Central memory CD8-positive, alpha-beta T cell (primary cell): Measurements from ENCODE around the gene ENDOG.

Experiments
- ATAC-seq: fragments of 150-1000 bp; cut with Tn5 transposase; replicated peaks from 2 replicates; pipeline ENCODE4 v1.10.0; 2022; ENCODE audit warnings: mild to moderate bottlenecking, moderate FRiP score, moderate number of reproducible peaks; ENCODE audit not compliant: poor library complexity, severe bottlenecking; ENCODE audit errors: extremely low read depth
- DNase-seq, 2 donors: peaks; one replicate each; pipeline ENCODE4 v3.0.0; 2021; ENCODE audit warnings: low spot score in 2 of 2
- H3K27ac Mint-ChIP-seq: one replicate; pipeline ENCODE4 v1.8.0; 2022; ENCODE audit warnings: low read depth, mild to moderate bottlenecking, moderate library complexity, mixed read lengths
- H3K27me3 Mint-ChIP-seq: one replicate; pipeline ENCODE4 v1.8.0; 2022; ENCODE audit warnings: mixed read lengths
- H3K36me3 Mint-ChIP-seq: one replicate; pipeline ENCODE4 v1.8.0; 2022; ENCODE audit warnings: mild to moderate bottlenecking, moderate library complexity, mixed read lengths; ENCODE audit not compliant: insufficient read depth
- H3K4me1 Mint-ChIP-seq: one replicate; pipeline ENCODE4 v1.8.0; 2022; ENCODE audit warnings: mixed read lengths
- H3K4me3 Mint-ChIP-seq: one replicate; pipeline ENCODE4 v1.8.0; 2022; ENCODE audit warnings: mild to moderate bottlenecking, moderate library complexity, mixed read lengths
- H3K9me3 Mint-ChIP-seq: one replicate; pipeline ENCODE4 v1.8.0; 2022; ENCODE audit warnings: mixed read lengths

The ENDOG gene

DNA sequence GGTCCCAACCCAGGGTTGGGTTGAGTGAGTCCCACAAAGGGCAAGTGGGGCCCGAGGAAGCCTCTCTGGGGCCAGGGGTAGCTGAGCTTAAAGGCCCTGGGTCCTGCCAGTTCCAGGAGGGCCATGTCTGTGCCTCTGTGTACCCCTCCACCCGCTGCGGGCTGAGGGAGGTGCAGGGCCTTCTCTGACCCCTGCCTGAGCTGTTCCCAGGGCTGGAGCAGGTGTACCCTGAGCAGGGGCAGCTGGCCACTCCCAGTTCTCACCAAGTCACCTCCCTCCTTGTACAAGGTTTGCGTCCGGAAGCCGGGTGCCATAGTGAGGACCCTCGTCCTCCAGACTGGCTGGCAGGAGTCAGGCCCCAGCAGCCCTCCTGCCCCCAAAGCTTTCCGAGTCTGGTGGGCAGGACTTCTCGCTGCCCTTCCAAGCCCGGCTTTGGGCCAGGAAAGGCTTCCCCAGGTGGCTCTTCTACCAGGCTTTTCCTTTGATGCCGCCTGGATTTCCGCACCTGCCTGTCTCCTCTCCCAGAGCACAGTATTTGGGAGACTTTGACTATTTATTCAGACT, 9.2 kb upstream of the ENDOG start:
- Mint-ChIP-seq H3K27me3 (no peaks in the 10 kb centered on the region), H3K27ac (no peak overlapping the region), H3K4me3 (no peak overlapping the region), H3K9me3 (no peaks in the 10 kb centered on the region), H3K36me3 (peaks cover 23% of the 10 kb centered on the region), H3K4me1 (no peaks in the 10 kb centered on the region)
- no peak for ATAC-seq
- no peak for DNase-seq

DNA sequence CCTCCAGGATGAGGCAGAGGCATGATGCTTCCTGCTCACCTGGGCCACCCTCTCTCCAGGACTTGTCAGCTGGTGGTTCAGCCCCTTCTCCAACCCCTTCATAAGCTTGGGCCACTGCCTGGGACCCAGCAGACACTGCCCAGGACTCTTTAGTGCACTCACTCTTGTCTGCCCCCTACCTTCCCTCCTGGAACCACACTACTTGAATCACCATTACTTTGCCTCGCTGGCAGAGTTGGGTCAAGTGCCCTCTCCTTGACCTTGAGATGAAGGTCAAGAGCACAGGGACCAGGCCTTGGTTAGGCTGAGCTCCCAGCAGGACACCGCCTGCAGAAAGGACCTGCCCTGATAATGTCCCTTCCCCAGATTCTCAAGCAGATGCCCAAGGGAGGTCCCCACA, 8.5 kb upstream of the ENDOG start:
- no peak for DNase-seq
- Mint-ChIP-seq H3K27ac (no peak overlapping the region), H3K27me3 (no peaks in the 10 kb centered on the region), H3K9me3 (no peaks in the 10 kb centered on the region), H3K36me3 (peaks cover 20% of the 10 kb centered on the region), H3K4me3 (no peak overlapping the region), H3K4me1 (no peaks in the 10 kb centered on the region)
- ATAC-seq = no peak

DNA sequence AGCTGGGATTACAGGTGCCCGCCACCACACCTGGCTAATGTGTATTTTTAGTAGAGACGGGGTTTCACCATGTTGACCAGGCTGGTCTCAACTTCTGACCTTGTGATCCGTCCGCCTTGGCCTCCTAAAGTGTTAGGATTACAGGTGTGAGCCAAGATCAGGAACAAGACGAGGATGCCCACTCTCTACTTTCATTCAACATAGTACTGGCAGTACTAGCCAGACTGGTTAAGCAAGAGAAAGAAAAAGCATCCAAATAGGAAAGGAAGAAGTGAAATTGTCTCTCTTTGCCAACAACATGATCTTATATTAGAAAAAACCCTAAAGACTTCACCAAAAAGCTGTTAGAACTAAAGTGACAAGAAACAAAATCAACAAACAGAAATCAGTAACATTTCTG, 7.4 kb upstream of the ENDOG start:
- no peaks in the 10 kb centered on the region for H3K9me3 Mint-ChIP-seq
- H3K27me3 Mint-ChIP-seq = no peaks in the 10 kb centered on the region
- DNase-seq (no peak), ATAC-seq (no peak)
- H3K27ac Mint-ChIP-seq = no peak overlapping the region
- H3K4me1 Mint-ChIP-seq = no peaks in the 10 kb centered on the region
- H3K36me3 Mint-ChIP-seq = peaks cover 15% of the 10 kb centered on the region
- no peak overlapping the region for H3K4me3 Mint-ChIP-seq

DNA sequence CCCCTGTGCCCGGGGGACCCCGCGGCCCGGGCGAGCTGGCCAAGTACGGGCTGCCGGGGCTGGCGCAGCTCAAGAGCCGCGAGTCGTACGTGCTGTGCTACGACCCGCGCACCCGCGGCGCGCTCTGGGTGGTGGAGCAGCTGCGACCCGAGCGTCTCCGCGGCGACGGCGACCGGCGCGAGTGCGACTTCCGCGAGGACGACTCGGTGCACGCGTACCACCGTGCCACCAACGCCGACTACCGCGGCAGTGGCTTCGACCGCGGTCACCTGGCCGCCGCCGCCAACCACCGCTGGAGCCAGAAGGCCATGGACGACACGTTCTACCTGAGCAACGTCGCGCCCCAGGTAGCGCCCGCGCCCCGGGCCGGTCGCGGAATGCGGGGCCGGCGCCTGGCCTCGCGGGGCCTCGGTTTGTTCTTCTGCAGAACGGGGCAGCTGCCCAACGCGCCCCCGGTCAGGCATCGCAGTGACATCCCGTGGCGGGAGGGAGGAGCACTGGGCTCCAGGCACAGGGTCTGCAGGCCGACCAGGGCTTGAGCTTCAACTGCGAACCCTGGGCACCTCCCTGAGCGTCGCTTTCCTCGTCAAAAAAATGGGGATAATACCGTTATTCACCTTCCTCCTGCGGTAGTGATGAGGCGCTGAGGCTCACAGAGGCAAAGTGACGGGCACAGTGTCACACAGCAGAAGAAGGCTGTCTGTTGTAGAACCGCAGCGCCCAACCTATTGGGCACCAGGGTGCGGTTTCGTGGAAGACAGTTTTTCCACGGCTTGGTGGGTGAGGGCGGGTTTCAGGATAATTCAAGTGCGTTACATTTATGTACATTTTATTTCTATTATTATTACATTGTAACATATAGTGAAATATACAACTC, 777 bp downstream of the ENDOG start:
- DNase-seq = peak in 1 of 2 donors; percentile 27
- Mint-ChIP-seq H3K36me3 (peaks cover 18% of the 10 kb centered on the region), H3K27me3 (no peaks in the 10 kb centered on the region), H3K4me3 (peak overlapping the region; percentile 81), H3K27ac (no peak overlapping the region), H3K4me1 (peaks cover 24% of the 10 kb centered on the region), H3K9me3 (no peaks in the 10 kb centered on the region)
- ATAC-seq = peak; percentile 44

DNA sequence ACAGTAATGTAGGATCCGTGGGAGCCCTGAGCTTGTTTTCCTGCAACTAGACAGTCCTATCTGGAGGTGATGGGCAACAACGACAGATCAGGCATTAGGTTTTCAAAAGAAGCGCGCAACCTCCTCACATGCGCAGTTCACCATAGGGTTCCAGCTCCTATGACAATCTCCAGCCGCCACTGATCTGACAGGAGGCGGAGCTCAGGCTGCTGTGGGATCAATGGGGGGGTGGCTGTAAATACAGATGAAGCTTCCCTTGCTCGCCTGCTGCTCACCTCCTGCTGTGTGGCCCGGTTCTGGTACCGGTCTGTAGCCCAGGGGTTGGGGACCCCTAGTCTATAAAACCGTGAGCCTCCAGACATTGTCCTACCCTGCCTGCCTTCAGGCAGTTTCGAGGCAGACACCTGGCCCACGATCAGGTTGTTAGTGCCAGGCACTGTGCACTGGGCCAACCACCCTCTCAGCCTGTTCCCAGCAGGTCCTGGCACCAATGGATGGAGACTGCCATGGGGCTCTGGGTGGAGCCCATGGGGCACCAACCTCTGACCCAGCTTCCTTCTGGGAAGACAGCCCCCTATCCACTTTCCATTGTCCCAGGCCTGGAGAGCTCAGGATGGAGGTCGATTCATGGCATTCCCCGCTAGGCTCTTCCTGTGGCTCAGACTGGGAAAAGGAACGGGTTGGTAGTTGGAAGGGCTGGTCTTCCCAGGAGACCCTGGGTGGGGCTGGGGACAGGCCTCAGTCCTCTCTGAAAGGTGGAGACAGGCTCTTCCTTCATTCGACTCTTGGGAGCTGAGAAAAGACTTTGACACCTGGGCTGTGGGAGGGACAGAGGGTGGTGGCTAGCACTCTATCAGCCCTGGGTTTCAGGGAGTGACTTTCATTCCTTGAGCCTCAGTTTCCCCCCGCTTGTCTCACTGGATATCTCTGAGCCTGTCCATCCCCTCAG, 1.7 kb downstream of the ENDOG start:
- Mint-ChIP-seq H3K4me1 (peaks cover 24% of the 10 kb centered on the region), H3K9me3 (no peaks in the 10 kb centered on the region), H3K27ac (peak overlapping the region; percentile 69), H3K36me3 (peaks cover 22% of the 10 kb centered on the region), H3K27me3 (no peaks in the 10 kb centered on the region), H3K4me3 (peak overlapping the region; percentile 81)
- DNase-seq (no peak), ATAC-seq (no peak)

DNA sequence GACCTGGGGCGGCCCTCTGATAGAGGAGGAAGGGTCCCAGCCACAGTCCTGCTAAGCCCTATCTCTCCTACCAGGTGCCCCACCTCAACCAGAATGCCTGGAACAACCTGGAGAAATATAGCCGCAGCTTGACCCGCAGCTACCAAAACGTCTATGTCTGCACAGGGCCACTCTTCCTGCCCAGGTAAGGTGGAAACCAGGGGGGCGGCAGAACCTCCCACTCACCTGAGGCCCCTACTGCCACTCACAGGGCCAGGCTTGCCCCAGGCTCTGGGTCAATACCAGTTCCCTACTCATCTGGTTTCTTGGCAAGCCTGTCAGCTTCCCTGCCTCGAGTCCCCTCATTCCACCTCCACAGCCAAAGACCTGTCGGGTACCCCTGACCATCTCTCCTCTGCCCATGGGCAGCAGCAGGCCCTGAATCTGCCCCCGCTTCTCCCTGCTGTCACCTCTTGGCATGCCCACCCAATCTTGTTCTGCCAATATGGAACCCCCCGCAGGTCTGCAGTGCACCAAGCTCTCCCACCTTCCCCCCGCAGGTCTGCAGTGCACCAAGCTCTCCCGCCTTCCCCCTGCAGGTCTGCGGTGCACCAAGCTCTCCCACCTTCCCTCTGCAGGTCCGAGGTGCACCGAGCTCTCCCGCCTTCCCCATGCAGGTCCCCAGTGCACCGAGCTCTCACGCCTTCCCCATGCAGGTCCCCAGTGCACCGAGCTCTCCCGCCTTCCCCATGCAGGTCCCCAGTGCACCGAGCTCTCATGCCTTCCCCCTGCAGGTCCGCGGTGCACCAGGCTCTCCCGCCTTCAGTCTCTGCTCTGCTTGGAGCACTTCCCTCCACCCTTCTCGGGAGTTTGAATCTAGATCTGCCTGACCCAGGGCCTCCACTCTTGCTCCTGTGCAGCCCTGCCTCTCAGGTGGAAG, 2.6 kb downstream of the ENDOG start:
- Mint-ChIP-seq H3K4me1 (peaks cover 24% of the 10 kb centered on the region), H3K4me3 (peak overlapping the region; percentile 81), H3K27me3 (no peaks in the 10 kb centered on the region), H3K9me3 (no peaks in the 10 kb centered on the region), H3K27ac (peak overlapping the region; percentile 69), H3K36me3 (peaks cover 25% of the 10 kb centered on the region)
- DNase-seq (no peak), ATAC-seq (no peak)

DNA sequence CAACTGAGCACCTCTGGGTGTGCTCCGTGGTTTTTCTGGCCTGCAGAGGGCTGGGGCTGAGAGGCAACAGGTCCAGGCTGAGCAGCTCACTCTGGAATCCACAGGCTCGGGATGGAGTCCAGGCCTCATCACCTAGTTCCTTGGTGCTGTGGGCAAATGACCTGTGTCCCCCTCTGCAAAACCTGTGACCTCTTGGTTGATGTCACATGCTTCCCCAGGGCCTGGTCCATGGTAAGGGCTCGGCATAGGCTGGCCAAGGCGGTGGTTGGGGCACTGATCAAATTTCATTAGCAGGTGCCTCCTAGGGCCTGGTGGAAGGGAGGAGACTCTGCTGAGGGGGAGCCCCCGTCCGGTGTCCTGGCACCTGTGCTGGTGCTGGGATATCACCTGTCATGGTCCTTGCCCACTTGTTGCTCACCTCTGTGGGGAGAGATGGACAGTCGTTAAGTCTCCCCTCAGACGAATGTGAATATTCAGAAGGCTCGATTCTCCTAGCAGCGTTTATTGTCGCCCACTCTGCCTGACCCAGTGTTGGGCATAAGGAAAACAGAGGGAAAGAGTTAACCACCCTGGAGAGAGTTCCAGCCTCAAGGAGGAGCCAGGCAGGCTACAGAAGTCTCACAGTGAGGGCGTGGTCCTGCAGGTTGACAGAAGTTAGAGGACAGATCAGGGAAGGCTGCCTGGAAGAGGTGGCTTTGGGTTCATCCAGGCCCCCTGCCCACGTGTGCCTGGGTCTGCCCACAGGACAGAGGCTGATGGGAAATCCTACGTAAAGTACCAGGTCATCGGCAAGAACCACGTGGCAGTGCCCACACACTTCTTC, 3.5 kb downstream of the ENDOG start:
- H3K36me3 Mint-ChIP-seq = peaks cover 25% of the 10 kb centered on the region
- no peaks in the 10 kb centered on the region for H3K27me3 Mint-ChIP-seq
- DNase-seq (no peak), ATAC-seq (no peak)
- H3K9me3 Mint-ChIP-seq = no peaks in the 10 kb centered on the region
- H3K4me3 Mint-ChIP-seq = no peak overlapping the region
- H3K4me1 Mint-ChIP-seq = peaks cover 24% of the 10 kb centered on the region
- H3K27ac Mint-ChIP-seq = no peak overlapping the region

DNA sequence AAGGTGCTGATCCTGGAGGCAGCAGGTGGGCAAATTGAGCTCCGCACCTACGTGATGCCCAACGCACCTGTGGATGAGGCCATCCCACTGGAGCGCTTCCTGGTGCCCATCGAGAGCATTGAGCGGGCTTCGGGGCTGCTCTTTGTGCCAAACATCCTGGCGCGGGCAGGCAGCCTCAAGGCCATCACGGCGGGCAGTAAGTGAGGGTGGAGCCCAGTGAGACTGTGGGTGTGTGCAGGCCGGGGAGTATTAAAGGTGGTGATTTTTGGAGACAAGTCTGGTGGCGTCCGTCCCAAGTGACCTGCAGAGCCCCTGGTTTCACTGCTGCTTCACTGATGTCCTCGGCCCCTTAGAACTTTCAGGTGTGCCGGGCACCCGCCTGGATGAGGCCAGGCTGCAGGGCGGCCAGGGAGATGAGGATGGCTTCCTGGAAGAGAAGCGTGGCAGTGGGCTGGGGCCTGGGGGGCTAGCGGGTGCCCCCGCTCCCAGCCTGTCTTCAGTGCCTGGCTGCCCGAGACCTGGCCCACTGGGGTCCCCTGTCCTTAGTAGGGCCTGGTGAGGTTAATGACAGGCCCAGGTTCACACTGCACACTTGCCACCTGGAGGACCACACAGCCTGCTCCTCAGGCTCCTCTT, 4.2 kb downstream of the ENDOG start:
- ATAC-seq = no peak
- Mint-ChIP-seq H3K27me3 (no peaks in the 10 kb centered on the region), H3K4me1 (peaks cover 24% of the 10 kb centered on the region), H3K36me3 (peaks cover 25% of the 10 kb centered on the region), H3K4me3 (no peak overlapping the region), H3K27ac (no peak overlapping the region), H3K9me3 (no peaks in the 10 kb centered on the region)
- no peak for DNase-seq

DNA sequence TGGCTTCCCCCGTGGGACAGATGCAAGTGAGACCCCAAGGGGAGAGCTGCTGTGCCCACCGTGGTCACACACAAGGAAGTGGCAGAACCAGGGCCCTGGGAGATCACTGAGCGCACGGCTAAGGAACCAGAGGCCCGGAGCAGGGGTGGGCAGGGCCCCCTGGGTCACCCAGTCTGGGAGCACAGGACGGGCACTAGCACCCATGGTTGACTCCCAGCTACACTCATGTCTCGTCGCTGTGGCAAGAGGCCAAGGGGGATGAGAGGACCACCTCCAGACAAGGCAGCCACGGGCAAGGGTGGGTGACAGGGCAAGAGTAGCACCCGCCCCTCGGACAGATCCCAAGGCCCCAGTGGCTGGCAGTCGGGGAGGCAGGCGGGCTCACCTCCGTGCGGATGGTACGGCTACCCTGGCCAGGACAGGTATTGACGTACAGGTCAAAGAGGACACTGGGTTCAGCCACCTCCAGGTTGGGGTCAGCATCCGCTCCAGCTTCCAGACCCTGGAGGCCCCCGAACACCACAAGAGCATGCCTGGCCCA, 5.1 kb downstream of the ENDOG start:
- H3K4me1 Mint-ChIP-seq = peaks cover 26% of the 10 kb centered on the region

DNA sequence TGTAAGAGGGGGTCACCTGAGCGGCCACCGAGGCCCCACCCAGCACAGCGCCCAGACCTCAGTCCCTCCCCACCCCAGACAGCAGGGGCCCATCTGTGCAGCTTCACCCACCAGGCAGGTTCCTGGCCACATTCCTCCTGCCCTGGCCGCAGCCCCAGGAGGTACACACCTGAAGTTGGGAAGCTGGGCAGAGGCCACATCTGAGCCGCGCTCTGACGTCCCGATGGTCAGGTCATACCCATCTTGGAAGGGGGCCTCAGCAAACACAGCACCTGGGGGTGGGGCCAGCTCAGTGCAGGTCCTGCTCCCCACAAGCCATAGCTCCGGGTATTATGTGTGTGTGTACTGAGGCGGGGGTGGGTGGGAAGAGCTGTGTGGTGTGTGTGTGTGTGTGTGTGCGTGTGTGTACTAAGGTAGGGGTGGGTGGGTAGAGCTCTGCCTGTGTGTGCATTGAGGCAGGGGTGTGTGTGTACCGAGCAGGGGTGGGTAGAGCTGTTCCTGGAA, 5.7 kb downstream of the ENDOG start:
- DNase-seq = no peak
- Mint-ChIP-seq H3K27me3 (no peaks in the 10 kb centered on the region), H3K36me3 (peaks cover 21% of the 10 kb centered on the region), H3K4me1 (peaks cover 31% of the 10 kb centered on the region), H3K27ac (no peak overlapping the region), H3K9me3 (no peaks in the 10 kb centered on the region), H3K4me3 (no peak overlapping the region)
- ATAC-seq = no peak

More for the DNA sequence above, 5.1 kb downstream of the ENDOG start:
- no peak for ATAC-seq
- Mint-ChIP-seq H3K27me3 (no peaks in the 10 kb centered on the region), H3K9me3 (no peaks in the 10 kb centered on the region), H3K4me3 (no peak overlapping the region), H3K27ac (no peak overlapping the region), H3K36me3 (peaks cover 21% of the 10 kb centered on the region)
- no peak for DNase-seq
